GM23338 (cell line): ENCODE results near the gene PDZD7. TPM values are rescaled to one million over a fixed set of nuclear protein-coding genes. Genes with fewer than 3 reads are reported as not detected.

Experiments used
- ATAC-seq: fragments of 200-7000 bp; cut with Tn5 transposase; 3 replicates; pipeline ENCODE4 v1.9.1; 2020
- DNase-seq: peaks from one replicate; pipeline ENCODE4 v3.0.0-alpha.2; 2015; ENCODE audit warnings: low spot score
- H2AFZ ChIP-seq: fragments of 200-600 bp; sonication (generic); 2 replicates; pipeline ENCODE4 v1.8.0; 2016; ENCODE audit warnings: antibody characterized with exemption, mild to moderate bottlenecking, moderate library complexity
- H3F3A ChIP-seq: fragments of 200-600 bp; sonication (generic); replicated peaks from 2 replicates; pipeline ENCODE4 v1.8.0; 2017; ENCODE audit warnings: antibody characterized with exemption, mixed run types, low read depth
- H3K27ac ChIP-seq: fragments of 200-600 bp; sonication (generic); 2 replicates; pipeline ENCODE4 v1.6.1; 2016; ENCODE audit warnings: low read depth
- H3K27me3 ChIP-seq: fragments of 200-600 bp; sonication (generic); 2 replicates; pipeline ENCODE4 v1.8.0; 2016; ENCODE audit warnings: mild to moderate bottlenecking, mixed run types, moderate library complexity; ENCODE audit not compliant: insufficient read depth
- H3K36me3 ChIP-seq: fragments of 200-600 bp; sonication (generic); 2 replicates; pipeline ENCODE4 v1.8.0; 2016; ENCODE audit warnings: mild to moderate bottlenecking; ENCODE audit not compliant: insufficient read depth
- H3K4me1 ChIP-seq: fragments of 200-600 bp; sonication (generic); 2 replicates; pipeline ENCODE4 v1.8.0; 2016; ENCODE audit warnings: mild to moderate bottlenecking, moderate library complexity; ENCODE audit not compliant: insufficient read depth
- H3K4me2 ChIP-seq: fragments of 200-600 bp; sonication (generic); 2 replicates; pipeline ENCODE4 v1.7.1; 2017; ENCODE audit warnings: mixed run types
- H3K4me3 ChIP-seq: fragments of 200-600 bp; sonication (generic); 2 replicates; pipeline ENCODE4 v1.6.1; 2016; ENCODE audit warnings: mixed run types
- H3K79me2 ChIP-seq: fragments of 200-600 bp; sonication (generic); replicated peaks from 2 replicates; pipeline ENCODE4 v1.8.0; 2017; ENCODE audit warnings: mild to moderate bottlenecking; ENCODE audit not compliant: insufficient read depth
- H3K9me2 ChIP-seq: fragments of 200-600 bp; sonication (generic); 2 replicates; pipeline ENCODE4 v1.8.0; 2017; ENCODE audit not compliant: insufficient read depth
- H4K20me1 ChIP-seq: fragments of 200-600 bp; sonication (generic); replicated peaks from 2 replicates; pipeline ENCODE4 v1.8.0; 2017; ENCODE audit warnings: mild to moderate bottlenecking; ENCODE audit not compliant: insufficient read depth
- H3K27ac Mint-ChIP-seq: 2 replicates; pipeline ENCODE4 v1.8.0; 2020; ENCODE audit warnings: inconsistent platforms, mild to moderate bottlenecking, moderate library complexity, mixed read lengths
- H3K27me3 Mint-ChIP-seq: 3 replicates; pipeline ENCODE4 v1.8.0; 2022; ENCODE audit warnings: low read depth, mild to moderate bottlenecking, moderate library complexity, mixed read lengths, inconsistent platforms; ENCODE audit not compliant: insufficient read depth, poor library complexity
- H3K36me3 Mint-ChIP-seq: 3 replicates; pipeline ENCODE4 v1.8.0; 2021; ENCODE audit warnings: low read depth, mild to moderate bottlenecking, inconsistent platforms, moderate library complexity, mixed read lengths
- H3K4me1 Mint-ChIP-seq: 3 replicates; pipeline ENCODE4 v1.8.0; 2020; ENCODE audit warnings: mild to moderate bottlenecking, inconsistent platforms, mixed read lengths
- H3K4me3 Mint-ChIP-seq: 3 replicates; pipeline ENCODE4 v1.8.0; 2021; ENCODE audit warnings: moderate library complexity, mild to moderate bottlenecking, inconsistent platforms, mixed read lengths
- H3K9me3 Mint-ChIP-seq: 3 replicates; pipeline ENCODE4 v1.8.0; 2020; ENCODE audit warnings: moderate library complexity, mild to moderate bottlenecking, inconsistent platforms, mixed read lengths
- CREB1 ChIP-seq: fragments of 250-450 bp; sonication (Bioruptor Pico); IDR thresholded peaks from 2 replicates; pipeline ENCODE4 v1.5.0; 2020; ENCODE audit warnings: low read depth, mild to moderate bottlenecking, moderate library complexity
- EZH2 ChIP-seq: fragments of 200-600 bp; sonication (generic); IDR thresholded peaks from one replicate; pipeline ENCODE4 v1.8.0; 2017; ENCODE audit warnings: antibody characterized with exemption, mild to moderate bottlenecking, low read depth; ENCODE audit not compliant: unreplicated experiment
- NANOG ChIP-seq: IDR thresholded peaks from 2 replicates; pipeline ENCODE4 v1.6.1; 2016; ENCODE audit warnings: antibody characterized with exemption, borderline replicate concordance
- POLR2AphosphoS5 ChIP-seq: IDR thresholded peaks from 2 replicates; pipeline ENCODE4 v1.6.1; 2016; ENCODE audit warnings: antibody characterized with exemption, low read depth
- microRNA counts: library from miRNA; unstranded; fragments of <30 nt; microRNA quantifications from one replicate; lab custom pipeline; 2017
- microRNA-seq: library from miRNA; unstranded; fragments of <30 nt; microRNA quantifications from one replicate; pipeline ENCODE4, GENCODE V29; 2017
- polyA plus RNA-seq: library from polyadenylated mRNA; unstranded; fragments of >200 nt; fragmentation: Nextera tagmentation; extraction: Ambion mirVana; gene quantifications from 2 replicates; pipeline ENCODE4 v1.2.1, GENCODE V29; 2016
- small RNA-seq: library from RNA; depleted of rRNA; stranded (forward); fragments of <200 nt; gene quantifications from one replicate; pipeline ENCODE3, GENCODE V24; 2014; ENCODE audit warnings: low replicate concordance
- total RNA-seq: library from RNA; depleted of rRNA; stranded (reverse); fragments of >200 nt; shearing (Covaris generic); gene quantifications from 2 replicates; pipeline ENCODE4 v1.2.3, GENCODE V29; 2014; rRNA removed

Gene PDZD7
- total and polyA plus RNA-seq, 2 experiments from 2014 or later = 1.7 to 2.3 TPM

- ATAC-seq (no peak), DNase-seq (no peak)
- Mint-ChIP-seq H3K36me3 (peaks cover 36% of the 10 kb centered on the region; the same call in 2 of the 3 replicates), H3K27ac (no peak overlapping the region), H3K27me3 (no peaks in the 10 kb centered on the region), H3K4me1 (no peaks in the 10 kb centered on the region), H3K9me3 (no peaks in the 10 kb centered on the region), H3K4me3 (no peak overlapping the region)
- TF ChIP-seq NANOG (no peak), EZH2 (no peak), CREB1 (no peak), POLR2AphosphoS5 (no peak)
- H3F3A ChIP-seq = no peaks in the 10 kb centered on the region
- H3K79me2 ChIP-seq = no peaks in the 10 kb centered on the region
- H3K36me3 ChIP-seq = peaks cover 16% of the 10 kb centered on the region
- H3K4me1 ChIP-seq = no peaks in the 10 kb centered on the region
- H3K27ac ChIP-seq = no peak overlapping the region
- H3K4me2 ChIP-seq = no peak overlapping the region
- peaks cover 9% of the 10 kb centered on the region for H4K20me1 ChIP-seq
- no peak overlapping the region for H2AFZ ChIP-seq
- H3K27me3 ChIP-seq = no peaks in the 10 kb centered on the region
- no peak overlapping the region for H3K4me3 ChIP-seq
- no peaks in the 10 kb centered on the region for H3K9me2 ChIP-seq
These were observed 70.7 kb downstream of the PDZD7 start for GRCh38 chr10:100960251-100960650.

MicroRNAs encoded within 50 kb of the gene (microRNA counts, 767-probe panel; counts per million panel counts)
- not detected for microRNA hsa-miR-608 (lab: Ali Mortazavi, UCI)

Small RNA genes lying within 50 kb of the gene (microRNA-seq; reads per million reads assigned to microRNA genes)
- not detected for gene MIR608

Small RNA genes lying within 50 kb of the gene (small RNA-seq; reads per million reads assigned to genes)
- not detected for gene MIR608

Other genes starting within 250 kb of the PDZD7 start
- 12.1 and 22.1 TPM in 2 replicates for gene SLF2, start 118.2 kb downstream of the PDZD7 start, total RNA-seq
- gene SLF2, start 118.2 kb downstream of the PDZD7 start, polyA plus RNA-seq = 11.3 and 13.6 TPM in 2 replicates
- gene SEMA4G, start 61.6 kb downstream of the PDZD7 start, total RNA-seq = 7.3 and 8.5 TPM in 2 replicates
- 5.3 and 6.3 TPM in 2 replicates for gene SEMA4G, start 61.6 kb downstream of the PDZD7 start, polyA plus RNA-seq
- 60.4 and 76.9 TPM in 2 replicates for gene MRPL43, start 43.6 kb downstream of the PDZD7 start, total RNA-seq
- 124 and 126 TPM in 2 replicates for gene MRPL43, start 43.6 kb downstream of the PDZD7 start, polyA plus RNA-seq
- gene TWNK, start 43.6 kb downstream of the PDZD7 start, total RNA-seq = 24.5 and 29.4 TPM in 2 replicates
- gene TWNK, start 43.6 kb downstream of the PDZD7 start, polyA plus RNA-seq = 11.4 and 12.2 TPM in 2 replicates
- 62.8 and 88.3 TPM in 2 replicates for gene LZTS2, start 31.3 kb downstream of the PDZD7 start, total RNA-seq
- gene LZTS2, start 31.3 kb downstream of the PDZD7 start, polyA plus RNA-seq = 27.6 and 28.8 TPM in 2 replicates
- gene SFXN3, start 105 bp upstream of the PDZD7 start, total RNA-seq = 2.3 and 3.8 TPM in 2 replicates
- 0.68 and 0.73 TPM in 2 replicates for gene SFXN3, start 105 bp upstream of the PDZD7 start, polyA plus RNA-seq
- 1.2 and 1.3 TPM in 2 replicates for gene KAZALD1, start 30.9 kb upstream of the PDZD7 start, total RNA-seq
- 0.27 and 0.75 TPM in 2 replicates for gene KAZALD1, start 30.9 kb upstream of the PDZD7 start, polyA plus RNA-seq
- not detected in 2 replicates for gene TLX1, start 100.2 kb upstream of the PDZD7 start, total RNA-seq
- not detected in 2 replicates for gene TLX1, start 100.2 kb upstream of the PDZD7 start, polyA plus RNA-seq
- not detected in 2 replicates for gene LBX1, start 198.3 kb upstream of the PDZD7 start, total RNA-seq
- not detected in 2 replicates for gene LBX1, start 198.3 kb upstream of the PDZD7 start, polyA plus RNA-seq